OCI-LY3 (cell line): ENCODE measurements around the gene MAPKAPK2.

ENCODE experiments used
- H2AFZ ChIP-seq: fragments of 200-600, 300-600 bp; shearing (Covaris generic); 2 replicates; pipeline ENCODE4 v1.6.0; 2014; ENCODE audit warnings: antibody characterized with exemption, low read depth, low read length
- H3K27ac ChIP-seq: fragments of 200-600, 300-600 bp; sonication (generic); 2 replicates; pipeline ENCODE4 v1.5.1; 2014; ENCODE audit warnings: mild to moderate bottlenecking, low read length, moderate library complexity, mixed read lengths
- H3K27me3 ChIP-seq: fragments of 200-600, 300-600 bp; sonication (generic); 2 replicates; pipeline ENCODE4 v1.6.1; 2014; ENCODE audit warnings: low read depth, low read length, mixed read lengths
- H3K36me3 ChIP-seq: fragments of 200-600, 300-600 bp; sonication (generic); replicated peaks from 2 replicates; pipeline ENCODE3; 2014; ENCODE audit warnings: low read depth, low read length, mixed read lengths
- H3K4me1 ChIP-seq: fragments of 300-600, 200-600 bp; sonication (generic); 2 replicates; pipeline ENCODE4 v1.6.1; 2014; ENCODE audit warnings: low read length, mixed read lengths
- H3K4me2 ChIP-seq: fragments of 200-600, 300-600 bp; sonication (generic); 2 replicates; pipeline ENCODE4 v1.6.1; 2014; ENCODE audit warnings: low read length, mixed read lengths
- H3K4me3 ChIP-seq: fragments of 300-600, 200-600 bp; sonication (generic); 2 replicates; pipeline ENCODE4 v1.5.1; 2014; ENCODE audit warnings: antibody characterized with exemption, mild to moderate bottlenecking, low read length, moderate library complexity
- H3K79me2 ChIP-seq: fragments of 300-600, 200-600 bp; shearing (Covaris generic); 2 replicates; pipeline ENCODE4 v1.6.1; 2014; ENCODE audit warnings: mild to moderate bottlenecking, low read length, mixed read lengths
- H3K9ac ChIP-seq: fragments of 300-600, 200-600 bp; shearing (Covaris generic); 2 replicates; pipeline ENCODE4 v1.6.0; 2014; ENCODE audit warnings: mild to moderate bottlenecking, low read length, moderate library complexity
- H3K9me3 ChIP-seq: fragments of 200-600, 300-600 bp; shearing (Covaris generic); 2 replicates; pipeline ENCODE4 v1.6.1; 2014; ENCODE audit warnings: low read length, mixed read lengths; ENCODE audit not compliant: insufficient read depth
- H4K20me1 ChIP-seq: fragments of 200-600, 300-600 bp; sonication (generic); 2 replicates; pipeline ENCODE4 v1.6.1; 2016; ENCODE audit warnings: low read length, mixed read lengths; ENCODE audit not compliant: insufficient read depth
- CTCF ChIP-seq: fragments of 200-600, 300-600 bp; sonication (generic); IDR thresholded peaks from 2 replicates; pipeline ENCODE4 v1.5.1; 2014; ENCODE audit warnings: antibody characterized with exemption, low read length, low read depth
- EZH2phosphoT487 ChIP-seq: fragments of 200-600 bp; shearing (Covaris generic); IDR thresholded peaks from 2 replicates; pipeline ENCODE4 v1.6.1; 2018; ENCODE audit warnings: antibody characterized with exemption, mixed run types, low read depth

The MAPKAPK2 gene

GRCh38 chr1:206709322-206709721 is 24.6 kb downstream of the MAPKAPK2 start:
- Histone ChIP-seq H3K9ac (no peak overlapping the region), H3K4me1 (peaks cover 45% of the 10 kb centered on the region), H4K20me1 (peaks cover 94% of the 10 kb centered on the region), H3K4me2 (no peak overlapping the region), H3K9me3 (no peaks in the 10 kb centered on the region), H3K27me3 (no peaks in the 10 kb centered on the region), H3K4me3 (no peak overlapping the region), H3K27ac (no peak overlapping the region), H3K79me2 (peaks cover 96% of the 10 kb centered on the region), H3K36me3 (peaks cover 9% of the 10 kb centered on the region), H2AFZ (no peak overlapping the region)
- TF ChIP-seq CTCF (no peak), EZH2phosphoT487 (no peak)

DNA sequence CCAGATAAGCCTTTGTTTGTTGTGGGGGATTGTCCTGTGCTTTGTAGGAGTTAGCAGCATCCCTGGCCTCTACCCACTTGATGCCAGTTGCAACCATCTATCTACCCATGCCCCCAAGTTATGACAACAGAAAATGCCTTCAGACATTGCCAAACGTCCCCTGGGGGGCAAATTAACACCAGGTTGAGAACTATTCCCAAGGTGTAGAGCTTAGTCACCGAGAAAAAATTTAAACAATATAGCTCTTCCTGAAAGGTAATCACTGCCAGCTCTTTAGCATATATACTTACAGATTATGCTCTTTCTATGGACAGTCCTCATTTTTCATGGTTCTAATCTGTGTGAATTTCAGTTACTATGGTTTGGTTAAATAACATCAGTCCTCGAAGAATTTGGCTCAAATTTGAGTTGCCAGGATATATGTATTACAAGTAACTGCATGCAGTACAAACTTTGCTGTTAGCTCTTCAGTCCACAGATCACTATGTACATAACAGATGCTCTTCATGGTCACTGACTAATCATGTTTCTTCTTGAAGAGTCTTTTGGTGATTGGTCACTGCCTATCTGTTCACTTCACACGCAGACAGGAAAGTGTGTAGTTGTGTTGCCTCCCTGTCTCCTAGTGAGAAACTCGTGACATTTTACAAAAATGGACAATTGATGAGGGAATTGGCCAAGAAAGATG is 25.2 kb downstream of the MAPKAPK2 start:
- TF ChIP-seq EZH2phosphoT487: no peak
- no peak for TF ChIP-seq CTCF
- H4K20me1 ChIP-seq: peaks cover 92% of the 10 kb centered on the region
- H3K79me2 ChIP-seq: peaks cover 96% of the 10 kb centered on the region
- peaks cover 9% of the 10 kb centered on the region for H3K36me3 ChIP-seq
- no peak overlapping the region for H2AFZ ChIP-seq
- no peak overlapping the region for H3K9ac ChIP-seq
- H3K9me3 ChIP-seq: no peaks in the 10 kb centered on the region
- H3K4me1 ChIP-seq: peaks cover 43% of the 10 kb centered on the region
- H3K4me3 ChIP-seq: no peak overlapping the region
- H3K27ac ChIP-seq: no peak overlapping the region
- H3K4me2 ChIP-seq: no peak overlapping the region
- H3K27me3 ChIP-seq: no peaks in the 10 kb centered on the region

- Histone ChIP-seq H3K4me1 (peaks cover 38% of the 10 kb centered on the region), H3K36me3 (peaks cover 9% of the 10 kb centered on the region), H3K9me3 (no peaks in the 10 kb centered on the region), H3K9ac (no peak overlapping the region), H3K4me2 (no peak overlapping the region), H3K27ac (no peak overlapping the region), H2AFZ (no peak overlapping the region), H3K79me2 (peaks cover 96% of the 10 kb centered on the region), H3K27me3 (no peaks in the 10 kb centered on the region), H3K4me3 (no peak overlapping the region), H4K20me1 (peaks cover 92% of the 10 kb centered on the region)
- TF ChIP-seq CTCF (no peak), EZH2phosphoT487 (no peak)
Observed at GRCh38 chr1:206710460-206710823, 25.7 kb downstream of the MAPKAPK2 start.

DNA sequence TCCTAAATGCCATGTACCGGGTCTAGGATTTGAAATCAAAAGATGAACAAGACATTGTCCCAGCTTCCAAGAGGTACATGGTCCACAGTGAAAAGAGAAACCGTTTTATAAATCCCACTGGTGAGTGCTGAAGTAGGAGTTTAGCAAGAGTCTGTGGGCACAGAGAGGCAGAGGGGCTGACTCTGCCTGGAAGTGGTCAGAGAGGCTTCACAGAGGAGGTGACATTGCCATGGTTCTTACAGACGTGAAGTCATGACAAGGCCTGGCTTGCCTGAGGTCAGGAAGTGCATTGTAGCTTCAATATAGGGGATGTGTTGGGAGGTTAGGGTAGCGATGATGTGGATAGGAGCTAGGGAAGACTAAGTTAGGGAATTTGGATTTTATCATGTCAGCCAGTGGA is 28.4 kb downstream of the MAPKAPK2 start:
- H3K79me2 ChIP-seq: peaks cover 96% of the 10 kb centered on the region
- no peak overlapping the region for H3K4me3 ChIP-seq
- H2AFZ ChIP-seq: no peak overlapping the region
- H3K27ac ChIP-seq: no peak overlapping the region
- H3K36me3 ChIP-seq: peaks cover 9% of the 10 kb centered on the region
- H3K9me3 ChIP-seq: no peaks in the 10 kb centered on the region
- no peaks in the 10 kb centered on the region for H3K27me3 ChIP-seq
- H4K20me1 ChIP-seq: peaks cover 90% of the 10 kb centered on the region
- no peak for TF ChIP-seq EZH2phosphoT487
- TF ChIP-seq CTCF: no peak
- no peak overlapping the region for H3K4me2 ChIP-seq
- no peak overlapping the region for H3K9ac ChIP-seq
- H3K4me1 ChIP-seq: peaks cover 31% of the 10 kb centered on the region
